Suprapubic skin (tissue), 3 donors: ENCODE measurements around the gene HNRNPH3.

Source experiments
- POLR2AphosphoS5 ChIP-seq, 3 donors: sonication (generic); formaldehyde crosslinking; IDR thresholded peaks; one replicate each; pipeline ENCODE4 v1.6.1; 2017; ENCODE audit warnings: antibody characterized with exemption in 3 of 3
- TF ChIP-seq, protein P1 (sequence below), 2 donors: fragments of 200-600 bp in 1 of 2; fragments of 450-650 bp in 1 of 2; sonication (generic) in 1 of 2; IDR thresholded peaks; one replicate each; pipeline ENCODE4 v1.5.1; 2016 to 2019; ENCODE audit warnings: antibody characterized with exemption in 2 of 2, mild to moderate bottlenecking in 1 of 2, moderate library complexity in 1 of 2

DNA sequence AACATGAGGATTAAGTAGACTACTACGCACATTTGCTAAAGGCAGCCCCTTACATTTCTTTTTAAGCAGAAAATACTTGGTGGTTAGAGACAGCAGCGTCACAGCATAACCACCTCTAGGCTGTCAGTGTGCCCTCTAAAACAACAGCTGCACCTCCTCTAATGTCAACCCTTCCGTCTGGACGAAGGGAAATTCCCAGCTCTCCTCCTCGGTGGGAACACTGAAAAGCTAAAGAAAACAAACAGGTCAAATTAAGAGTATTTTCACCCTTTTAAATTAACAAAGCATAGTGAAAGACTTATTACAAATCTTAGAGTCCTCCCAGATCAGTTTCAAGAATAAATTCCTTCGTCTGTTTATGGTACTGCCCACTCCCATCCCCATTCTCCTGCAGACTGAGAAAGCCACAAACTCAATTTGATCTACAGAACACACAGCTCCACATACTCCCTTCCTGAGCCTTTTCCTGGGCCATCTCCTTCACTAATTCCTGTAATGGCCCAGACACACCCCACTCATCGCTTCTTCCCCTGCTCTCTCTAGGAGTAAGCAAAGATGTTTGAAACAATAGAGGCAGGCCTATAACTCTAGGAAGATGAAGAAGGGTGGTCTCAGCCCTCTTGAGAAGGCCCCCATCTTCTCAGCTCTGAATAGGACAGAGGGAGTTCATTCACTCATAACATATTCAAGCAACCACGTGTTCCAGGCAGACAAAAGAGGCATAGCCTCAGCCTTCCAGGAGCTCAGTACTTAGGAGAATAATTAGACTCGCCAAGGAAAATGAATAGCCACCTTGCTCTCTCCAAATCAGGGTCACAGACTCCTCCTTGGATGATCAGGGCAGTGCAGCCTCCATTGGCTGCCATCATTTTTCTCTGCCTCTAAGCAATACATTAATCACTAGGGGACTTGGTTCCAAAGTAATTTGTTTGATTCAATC lies 47.5 kb upstream of the HNRNPH3 start:
- TF ChIP-seq, protein P1, sequence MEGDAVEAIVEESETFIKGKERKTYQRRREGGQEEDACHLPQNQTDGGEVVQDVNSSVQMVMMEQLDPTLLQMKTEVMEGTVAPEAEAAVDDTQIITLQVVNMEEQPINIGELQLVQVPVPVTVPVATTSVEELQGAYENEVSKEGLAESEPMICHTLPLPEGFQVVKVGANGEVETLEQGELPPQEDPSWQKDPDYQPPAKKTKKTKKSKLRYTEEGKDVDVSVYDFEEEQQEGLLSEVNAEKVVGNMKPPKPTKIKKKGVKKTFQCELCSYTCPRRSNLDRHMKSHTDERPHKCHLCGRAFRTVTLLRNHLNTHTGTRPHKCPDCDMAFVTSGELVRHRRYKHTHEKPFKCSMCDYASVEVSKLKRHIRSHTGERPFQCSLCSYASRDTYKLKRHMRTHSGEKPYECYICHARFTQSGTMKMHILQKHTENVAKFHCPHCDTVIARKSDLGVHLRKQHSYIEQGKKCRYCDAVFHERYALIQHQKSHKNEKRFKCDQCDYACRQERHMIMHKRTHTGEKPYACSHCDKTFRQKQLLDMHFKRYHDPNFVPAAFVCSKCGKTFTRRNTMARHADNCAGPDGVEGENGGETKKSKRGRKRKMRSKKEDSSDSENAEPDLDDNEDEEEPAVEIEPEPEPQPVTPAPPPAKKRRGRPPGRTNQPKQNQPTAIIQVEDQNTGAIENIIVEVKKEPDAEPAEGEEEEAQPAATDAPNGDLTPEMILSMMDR (IDR thresholded peaks at IDR 0.05) = no peak
- TF ChIP-seq POLR2AphosphoS5 (IDR thresholded peaks at IDR 0.05) = no peak
